K562 (cell line): ENCODE measurements around the gene GLIPR2. TPM values are rescaled to one million over a fixed set of nuclear protein-coding genes. Genes with fewer than 3 reads are reported as not detected.

Experiments used
- CBFA2T2 ChIP-seq: fragments of 450-650 bp; conservative IDR thresholded peaks from 2 replicates; pipeline ENCODE4 v1.6.1; 2017; ENCODE audit warnings: mild to moderate bottlenecking
- DNMT1 ChIP-seq: fragments of 450-650 bp; IDR thresholded peaks from 2 replicates; pipeline ENCODE4 v1.6.1; 2016; ENCODE audit warnings: antibody characterized with exemption, mild to moderate bottlenecking
- ETS2 ChIP-seq: IDR thresholded peaks from 2 replicates; pipeline ENCODE4 v1.6.1; 2016; ENCODE audit warnings: borderline replicate concordance, missing genetic modification characterization, mild to moderate bottlenecking, moderate library complexity, missing compliant biosample characterization; ENCODE audit not compliant: poor library complexity, severe bottlenecking
- FOSL1 ChIP-seq: fragments of 200-800 bp; sonication (Bioruptor generic); conservative IDR thresholded peaks from 2 replicates; pipeline ENCODE4 v1.6.1; 2016; ENCODE audit warnings: missing genetic modification characterization, missing compliant biosample characterization
- IFI16 ChIP-seq: fragments of 250-450 bp; sonication (Bioruptor Pico); IDR thresholded peaks from 2 replicates; pipeline ENCODE4 v2.1.2; 2022; ENCODE audit warnings: mild to moderate bottlenecking, inconsistent platforms
- MCM7 ChIP-seq, 2 experiments: fragments of 450-650 bp; IDR thresholded peaks; 2 replicates each; pipeline ENCODE4 v1.6.1; 2016 to 2018
- PTTG1 ChIP-seq: fragments of 450-650 bp; IDR thresholded peaks from 2 replicates; pipeline ENCODE4 v1.6.1; 2016; ENCODE audit warnings: low read depth, mild to moderate bottlenecking, missing genetic modification characterization, missing compliant biosample characterization
- PYGO2 ChIP-seq: fragments of 450-650 bp; IDR thresholded peaks from 2 replicates; pipeline ENCODE4 v1.6.1; 2016; ENCODE audit warnings: mild to moderate bottlenecking, missing genetic modification characterization, moderate library complexity, missing compliant biosample characterization
- SNRNP70 ChIP-seq: fragments of 200-400 bp; formaldehyde crosslinking; optimal IDR thresholded peaks from 2 replicates; pipeline ENCODE3; 2017; ENCODE audit warnings: low read depth, low read length
- SP1 ChIP-seq: sonication (generic); formaldehyde crosslinking; IDR thresholded peaks from 2 replicates; pipeline ENCODE4 v1.8.1; 2022; ENCODE audit warnings: mild to moderate bottlenecking, missing genetic modification reagents
- SP2 ChIP-seq: IDR thresholded peaks from 2 replicates; pipeline ENCODE4 v1.6.1; 2011; ENCODE audit warnings: mild to moderate bottlenecking, low read depth, low read length, moderate library complexity; ENCODE audit not compliant: poor library complexity, severe bottlenecking; ENCODE audit errors: extremely low read depth
- TRIM24 ChIP-seq, 2 experiments: fragments of 450-650 bp; IDR thresholded peaks; 2 replicates each; pipeline ENCODE4 v1.6.1; 2016
- TRIM28 ChIP-seq: fragments of 450-650 bp; IDR thresholded peaks from 2 replicates; pipeline ENCODE4 v1.6.1; 2017
- ZNF143 ChIP-seq: sonication (generic); formaldehyde crosslinking; IDR thresholded peaks from 2 replicates; pipeline ENCODE4 v1.9.0; 2022; ENCODE audit warnings: mild to moderate bottlenecking, missing genetic modification reagents
- ZNF212 ChIP-seq: fragments of 450-650 bp; formaldehyde crosslinking; IDR thresholded peaks from 2 replicates; pipeline ENCODE4 v1.4.0; 2020; ENCODE audit warnings: mild to moderate bottlenecking
- ZNF224 ChIP-seq: sonication (generic); formaldehyde crosslinking; IDR thresholded peaks from 2 replicates; pipeline ENCODE4 v1.8.0; 2022; ENCODE audit warnings: mild to moderate bottlenecking, missing genetic modification reagents
- ZNF431 ChIP-seq: sonication (generic); formaldehyde crosslinking; IDR thresholded peaks from 2 replicates; pipeline ENCODE4 v1.8.0; 2022; ENCODE audit warnings: mild to moderate bottlenecking, missing genetic modification reagents
- ZNF644 ChIP-seq: fragments of 200-800 bp; sonication (Bioruptor generic); IDR thresholded peaks from 2 replicates; pipeline ENCODE4 v1.6.1; 2016; ENCODE audit warnings: low read depth, missing genetic modification characterization, missing compliant biosample characterization
- polyA plus RNA-seq, 8 experiments: library from polyadenylated mRNA; depleted of rRNA in 4 of 8; stranded (reverse) in 5 of 8; unstranded in 3 of 8; fragments of >200 nt; fragmentation: Nextera tagmentation in 2 of 8; fragmentation: Illumina TruSeq in 1 of 8; extraction: Ambion mirVana in 2 of 8; extraction: Trizol in 1 of 8; gene quantifications; 2 replicates each; pipeline versions ENCODE4 v1.2.1 to v1.2.3, GENCODE V29; 2011 to 2014; ENCODE audit warnings: inconsistent platforms in 1 of 8, missing spikeins in 1 of 8
- total RNA-seq, 7 experiments: library from RNA; depleted of rRNA in 6 of 7; stranded (reverse); fragments of >200 nt in 6 of 7; fragmentation: Illumina TruSeq in 2 of 7; extraction: Trizol in 2 of 7; gene quantifications; 2 replicates each; pipeline versions ENCODE4 v1.2.1 to v1.2.3, GENCODE V29; 2011 to 2021; ENCODE audit warnings: low replicate concordance in 1 of 7
- TF ChIP-seq, protein P1 (sequence below): fragments of 450-650 bp; formaldehyde crosslinking; IDR thresholded peaks from 2 replicates; pipeline ENCODE4 v1.4.0; 2022; ENCODE audit warnings: missing genetic modification characterization
- TF ChIP-seq, protein P2 (sequence below): fragments of 450-650 bp; IDR thresholded peaks from 2 replicates; pipeline ENCODE4 v1.6.1; 2016; ENCODE audit warnings: antibody characterized with exemption
- TF ChIP-seq, protein P3 (sequence below): IDR thresholded peaks from 3 replicates; pipeline ENCODE4 v1.6.1; 2011; ENCODE audit warnings: borderline replicate concordance, mild to moderate bottlenecking; ENCODE audit not compliant: insufficient read length, insufficient read depth
- TF ChIP-seq, protein P4 (sequence below), 2 experiments: fragments of 450-650 bp in 1 of 2; sonication (generic) in 1 of 2; formaldehyde crosslinking in 1 of 2; IDR thresholded peaks in 1 of 2; conservative IDR thresholded peaks in 1 of 2; 2 replicates each; pipeline versions ENCODE4 v1.6.1 to v1.8.1; 2016 to 2023; ENCODE audit warnings: mild to moderate bottlenecking in 2 of 2, moderate library complexity in 2 of 2, inconsistent platforms in 1 of 2, missing genetic modification reagents in 1 of 2

The GLIPR2 gene
- total and polyA plus RNA-seq, 9 of the 15 experiments (the other 6 are each of a cell fraction or from before 2014, with no cell fraction given) = 1.4 to 8.8 (median 2.9) TPM

DNA sequence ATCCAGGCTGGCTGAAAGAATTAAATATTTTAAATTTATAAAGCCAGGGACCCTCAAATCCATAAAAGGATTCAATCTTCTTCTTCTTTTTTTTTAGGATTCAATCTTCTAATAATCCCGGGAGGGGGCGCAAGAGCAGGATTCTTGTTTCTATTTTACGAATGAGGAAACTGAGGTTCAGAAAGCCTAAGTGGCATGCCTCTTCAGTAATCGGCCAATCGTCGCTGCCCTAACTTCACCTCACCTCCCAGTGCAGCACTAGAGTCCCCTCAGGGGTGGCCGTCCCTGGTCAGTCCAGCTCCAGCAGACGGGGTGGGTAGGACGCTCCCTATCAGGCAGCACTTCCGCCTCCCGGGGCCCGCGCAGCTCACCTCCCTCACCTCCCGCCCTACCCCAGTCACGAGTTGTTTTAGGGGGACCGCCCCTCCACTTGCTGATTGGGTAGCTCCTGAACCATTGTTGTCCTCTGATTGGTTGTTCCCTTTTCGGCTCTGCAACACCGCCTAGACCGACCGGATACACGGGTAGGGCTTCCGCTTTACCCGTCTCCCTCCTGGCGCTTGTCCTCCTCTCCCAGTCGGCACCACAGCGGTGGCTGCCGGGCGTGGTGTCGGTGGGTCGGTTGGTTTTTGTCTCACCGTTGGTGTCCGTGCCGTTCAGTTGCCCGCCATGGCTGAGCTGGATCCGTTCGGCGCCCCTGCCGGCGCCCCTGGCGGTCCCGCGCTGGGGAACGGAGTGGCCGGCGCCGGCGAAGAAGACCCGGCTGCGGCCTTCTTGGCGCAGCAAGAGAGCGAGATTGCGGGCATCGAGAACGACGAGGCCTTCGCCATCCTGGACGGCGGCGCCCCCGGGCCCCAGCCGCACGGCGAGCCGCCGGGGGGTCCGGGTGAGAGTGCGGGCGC lies 54.1 kb downstream of the GLIPR2 start, which contains the start of gene CLTA (continued):
- TF ChIP-seq SP2 = no peak
- TF ChIP-seq DNMT1 = no peak
- TF ChIP-seq PYGO2 (tag) = no peak
- TF ChIP-seq FOSL1 (tag) = no peak
- TF ChIP-seq, protein P1, sequence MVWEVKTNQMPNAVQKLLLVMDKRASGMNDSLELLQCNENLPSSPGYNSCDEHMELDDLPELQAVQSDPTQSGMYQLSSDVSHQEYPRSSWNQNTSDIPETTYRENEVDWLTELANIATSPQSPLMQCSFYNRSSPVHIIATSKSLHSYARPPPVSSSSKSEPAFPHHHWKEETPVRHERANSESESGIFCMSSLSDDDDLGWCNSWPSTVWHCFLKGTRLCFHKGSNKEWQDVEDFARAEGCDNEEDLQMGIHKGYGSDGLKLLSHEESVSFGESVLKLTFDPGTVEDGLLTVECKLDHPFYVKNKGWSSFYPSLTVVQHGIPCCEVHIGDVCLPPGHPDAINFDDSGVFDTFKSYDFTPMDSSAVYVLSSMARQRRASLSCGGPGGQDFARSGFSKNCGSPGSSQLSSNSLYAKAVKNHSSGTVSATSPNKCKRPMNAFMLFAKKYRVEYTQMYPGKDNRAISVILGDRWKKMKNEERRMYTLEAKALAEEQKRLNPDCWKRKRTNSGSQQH = no peak
- TF ChIP-seq SNRNP70 = no peak
- TF ChIP-seq ZNF431 (CRISPR knock-in tag) = no peak
- TF ChIP-seq ZNF212 (CRISPR knock-in tag) = no peak
- TF ChIP-seq PTTG1 (tag) = no peak
- TF ChIP-seq ZNF644 (tag) = no peak
- no peak for TF ChIP-seq ZNF224 (CRISPR knock-in tag)
- no peak for TF ChIP-seq TRIM28
- TF ChIP-seq, protein P2, sequence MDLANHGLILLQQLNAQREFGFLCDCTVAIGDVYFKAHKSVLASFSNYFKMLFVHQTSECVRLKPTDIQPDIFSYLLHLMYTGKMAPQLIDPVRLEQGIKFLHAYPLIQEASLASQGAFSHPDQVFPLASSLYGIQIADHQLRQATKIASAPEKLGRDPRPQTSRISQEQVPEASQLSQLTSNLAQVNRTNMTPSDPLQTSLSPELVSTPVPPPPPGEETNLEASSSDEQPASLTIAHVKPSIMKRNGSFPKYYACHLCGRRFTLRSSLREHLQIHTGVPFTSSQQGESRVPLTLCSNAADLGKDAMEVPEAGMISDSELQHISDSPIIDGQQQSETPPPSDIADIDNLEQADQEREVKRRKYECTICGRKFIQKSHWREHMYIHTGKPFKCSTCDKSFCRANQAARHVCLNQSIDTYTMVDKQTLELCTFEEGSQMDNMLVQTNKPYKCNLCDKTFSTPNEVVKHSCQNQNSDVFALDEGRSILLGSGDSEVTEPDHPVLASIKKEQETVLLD = no peak
- no peak for TF ChIP-seq ZNF143 (CRISPR knock-in tag)
- TF ChIP-seq TRIM24 (IDR thresholded peaks at IDR 0.05) = no peak
- TF ChIP-seq ETS2 (tag) = no peak
- no peak for TF ChIP-seq IFI16 (CRISPR knock-in tag)
- peak; percentile 77 for TF ChIP-seq SP1 (CRISPR knock-in tag)
- TF ChIP-seq, protein P3, sequence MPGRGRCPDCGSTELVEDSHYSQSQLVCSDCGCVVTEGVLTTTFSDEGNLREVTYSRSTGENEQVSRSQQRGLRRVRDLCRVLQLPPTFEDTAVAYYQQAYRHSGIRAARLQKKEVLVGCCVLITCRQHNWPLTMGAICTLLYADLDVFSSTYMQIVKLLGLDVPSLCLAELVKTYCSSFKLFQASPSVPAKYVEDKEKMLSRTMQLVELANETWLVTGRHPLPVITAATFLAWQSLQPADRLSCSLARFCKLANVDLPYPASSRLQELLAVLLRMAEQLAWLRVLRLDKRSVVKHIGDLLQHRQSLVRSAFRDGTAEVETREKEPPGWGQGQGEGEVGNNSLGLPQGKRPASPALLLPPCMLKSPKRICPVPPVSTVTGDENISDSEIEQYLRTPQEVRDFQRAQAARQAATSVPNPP = no peak
- TF ChIP-seq MCM7 (IDR thresholded peaks at IDR 0.05) = no peak
- TF ChIP-seq, protein P4, sequence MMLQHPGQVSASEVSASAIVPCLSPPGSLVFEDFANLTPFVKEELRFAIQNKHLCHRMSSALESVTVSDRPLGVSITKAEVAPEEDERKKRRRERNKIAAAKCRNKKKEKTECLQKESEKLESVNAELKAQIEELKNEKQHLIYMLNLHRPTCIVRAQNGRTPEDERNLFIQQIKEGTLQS (IDR thresholded peaks at IDR 0.05) = no peak
- TF ChIP-seq, protein P4 (CRISPR knock-in tag; conservative IDR thresholded peaks at IDR 0.05) = no peak
- TF ChIP-seq CBFA2T2 = no peak; the same call in 1 of the 2 replicates
